ENCODE results near the gene MYO5B.

DNA sequence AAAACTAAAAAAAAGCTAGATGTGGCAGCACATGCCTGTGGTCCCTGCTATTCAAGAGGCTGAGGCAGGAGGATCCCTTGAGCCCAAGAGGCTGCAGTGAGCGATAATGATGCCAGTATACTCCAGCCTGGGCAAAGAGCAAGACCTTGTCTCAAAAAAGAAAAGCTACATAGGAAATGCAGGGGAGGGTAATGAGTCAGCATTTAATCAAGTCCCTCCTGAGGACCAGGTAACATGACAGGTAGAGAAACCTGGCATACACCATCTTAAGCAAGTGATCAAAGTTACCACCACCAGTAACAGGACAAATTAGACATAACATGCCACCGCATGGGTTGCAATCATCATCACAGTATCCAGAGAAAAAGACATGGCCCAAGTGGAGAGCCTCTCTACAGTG, 25.8 kb downstream of the MYO5B start:
- TF ChIP-seq, protein P1, sequence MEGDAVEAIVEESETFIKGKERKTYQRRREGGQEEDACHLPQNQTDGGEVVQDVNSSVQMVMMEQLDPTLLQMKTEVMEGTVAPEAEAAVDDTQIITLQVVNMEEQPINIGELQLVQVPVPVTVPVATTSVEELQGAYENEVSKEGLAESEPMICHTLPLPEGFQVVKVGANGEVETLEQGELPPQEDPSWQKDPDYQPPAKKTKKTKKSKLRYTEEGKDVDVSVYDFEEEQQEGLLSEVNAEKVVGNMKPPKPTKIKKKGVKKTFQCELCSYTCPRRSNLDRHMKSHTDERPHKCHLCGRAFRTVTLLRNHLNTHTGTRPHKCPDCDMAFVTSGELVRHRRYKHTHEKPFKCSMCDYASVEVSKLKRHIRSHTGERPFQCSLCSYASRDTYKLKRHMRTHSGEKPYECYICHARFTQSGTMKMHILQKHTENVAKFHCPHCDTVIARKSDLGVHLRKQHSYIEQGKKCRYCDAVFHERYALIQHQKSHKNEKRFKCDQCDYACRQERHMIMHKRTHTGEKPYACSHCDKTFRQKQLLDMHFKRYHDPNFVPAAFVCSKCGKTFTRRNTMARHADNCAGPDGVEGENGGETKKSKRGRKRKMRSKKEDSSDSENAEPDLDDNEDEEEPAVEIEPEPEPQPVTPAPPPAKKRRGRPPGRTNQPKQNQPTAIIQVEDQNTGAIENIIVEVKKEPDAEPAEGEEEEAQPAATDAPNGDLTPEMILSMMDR (IDR thresholded peaks at IDR 0.05), result no peak
- TF ChIP-seq ZFX (IDR thresholded peaks at IDR 0.05; ENCODE audit: borderline replicate concordance), result no peak

Measured in 22Rv1 (cell line).